ENCODE measurements around the gene AKR1C2. TPM values are rescaled to one million over a fixed set of nuclear protein-coding genes. Genes with fewer than 3 reads are reported as not detected.

The AKR1C2 gene
- polyA plus RNA-seq, 1 donor from 2014 or later: 170 TPM

GRCh38 chr10:4947635-4948596, 55.7 kb downstream of the AKR1C2 start:
- Histone ChIP-seq H3K27ac (ENCODE audit: low read length) (no peak overlapping the region), H4K20me1 (ENCODE audit: insufficient read depth) (no peaks in the 10 kb centered on the region), H3K9me2 (ENCODE audit: insufficient read depth, low read length) (no peaks in the 10 kb centered on the region), H3K4me2 (ENCODE audit: low read length) (no peak overlapping the region), H3K9ac (ENCODE audit: low read length) (no peak overlapping the region), H3K79me2 (replicated peaks; ENCODE audit: insufficient read depth, low read length) (no peaks in the 10 kb centered on the region), H3F3A (ENCODE audit: insufficient read depth, low read length, poor library complexity, severe bottlenecking) (no peaks in the 10 kb centered on the region), H3K9me3 (ENCODE audit: low read length) (no peaks in the 10 kb centered on the region), H3K4me3 (ENCODE audit: low read length) (no peak overlapping the region), H3K27me3 (ENCODE audit: insufficient read depth, low read depth, low read length) (no peaks in the 10 kb centered on the region), H2AFZ (ENCODE audit: low read depth, low read length) (no peak overlapping the region), H3K36me3 (ENCODE audit: insufficient read depth, low read length) (no peaks in the 10 kb centered on the region)
- TF ChIP-seq TAF1 (IDR thresholded peaks at IDR 0.05; ENCODE audit: low read depth): no peak
- no peak for TF ChIP-seq CTCF (IDR thresholded peaks at IDR 0.05; ENCODE audit: poor library complexity, severe bottlenecking)
- no peak for TF ChIP-seq RAD21 (conservative IDR thresholded peaks at IDR 0.05)
- no peak for TF ChIP-seq EZH2 (IDR thresholded peaks at IDR 0.05; ENCODE audit: borderline replicate concordance, insufficient read depth, low read length, poor library complexity, severe bottlenecking)
- TF ChIP-seq MXI1 (conservative IDR thresholded peaks at IDR 0.05; ENCODE audit: poor library complexity, severe bottlenecking): no peak
- TF ChIP-seq EP300 (conservative IDR thresholded peaks at IDR 0.05; ENCODE audit: poor library complexity, severe bottlenecking): no peak
- no peak for TF ChIP-seq POLR2AphosphoS5 (IDR thresholded peaks at IDR 0.05)
- TF ChIP-seq SMC3 (conservative IDR thresholded peaks at IDR 0.05; ENCODE audit: poor library complexity): no peak
- no peak for TF ChIP-seq REST (IDR thresholded peaks at IDR 0.05; ENCODE audit: borderline replicate concordance)

GRCh38 chr10:4947039-4947634, 56.5 kb downstream of the AKR1C2 start:
- H3K9me2 ChIP-seq (ENCODE audit: insufficient read depth, low read length): no peaks in the 10 kb centered on the region
- H3K27ac ChIP-seq (ENCODE audit: low read length): no peak overlapping the region
- H3F3A ChIP-seq (ENCODE audit: insufficient read depth, low read length, poor library complexity, severe bottlenecking): no peaks in the 10 kb centered on the region
- H4K20me1 ChIP-seq (ENCODE audit: insufficient read depth): no peaks in the 10 kb centered on the region
- H2AFZ ChIP-seq (ENCODE audit: low read depth, low read length): no peak overlapping the region
- no peaks in the 10 kb centered on the region for H3K9me3 ChIP-seq (ENCODE audit: low read length)
- no peaks in the 10 kb centered on the region for H3K27me3 ChIP-seq (ENCODE audit: insufficient read depth, low read depth, low read length)
- H3K4me3 ChIP-seq (ENCODE audit: low read length): no peak overlapping the region
- no peak overlapping the region for H3K9ac ChIP-seq (ENCODE audit: low read length)
- no peaks in the 10 kb centered on the region for H3K79me2 ChIP-seq (replicated peaks; ENCODE audit: insufficient read depth, low read length)
- no peaks in the 10 kb centered on the region for H3K36me3 ChIP-seq (ENCODE audit: insufficient read depth, low read length)
- no peak overlapping the region for H3K4me2 ChIP-seq (ENCODE audit: low read length)
- no peak for TF ChIP-seq EP300 (conservative IDR thresholded peaks at IDR 0.05; ENCODE audit: poor library complexity, severe bottlenecking)
- no peak for TF ChIP-seq TAF1 (IDR thresholded peaks at IDR 0.05; ENCODE audit: low read depth)
- TF ChIP-seq SMC3 (conservative IDR thresholded peaks at IDR 0.05; ENCODE audit: poor library complexity): no peak
- no peak for TF ChIP-seq MXI1 (conservative IDR thresholded peaks at IDR 0.05; ENCODE audit: poor library complexity, severe bottlenecking)
- TF ChIP-seq CTCF (IDR thresholded peaks at IDR 0.05; ENCODE audit: poor library complexity, severe bottlenecking): no peak
- TF ChIP-seq POLR2AphosphoS5 (IDR thresholded peaks at IDR 0.05): no peak
- no peak for TF ChIP-seq RAD21 (conservative IDR thresholded peaks at IDR 0.05)
- TF ChIP-seq REST (IDR thresholded peaks at IDR 0.05; ENCODE audit: borderline replicate concordance): no peak
- no peak for TF ChIP-seq EZH2 (IDR thresholded peaks at IDR 0.05; ENCODE audit: borderline replicate concordance, insufficient read depth, low read length, poor library complexity, severe bottlenecking)

All from neural cell (in vitro differentiated cells).